ENCODE results near the gene UBQLN4.

The UBQLN4 gene

DNA sequence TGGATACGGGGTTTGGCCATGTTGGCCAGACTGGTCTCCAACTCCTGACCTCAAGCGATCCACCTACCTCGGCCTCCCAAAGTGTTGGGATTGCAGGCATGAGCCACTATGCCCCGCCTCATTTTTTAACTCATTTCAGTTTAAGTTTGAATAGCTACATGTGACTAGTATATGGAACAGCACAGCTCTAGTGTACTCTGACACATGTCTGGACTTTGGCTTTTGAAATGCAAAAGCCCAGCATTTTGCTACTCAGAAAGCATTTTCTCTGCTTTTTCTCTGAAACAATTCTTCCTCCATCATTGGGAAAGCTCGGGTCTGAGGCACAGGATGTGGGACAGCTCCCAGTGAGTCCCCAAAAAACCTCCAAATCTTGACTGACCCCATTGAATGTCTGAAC lies 28.8 kb downstream of the UBQLN4 start:
- Histone ChIP-seq H3K4me3 (ENCODE audit: low read length) (no peak overlapping the region), H3K27ac (ENCODE audit: low read length) (no peak overlapping the region), H3K36me3 (replicated peaks; ENCODE audit: insufficient read depth, low read length) (no peaks in the 10 kb centered on the region), H3K4me1 (ENCODE audit: low read length) (no peaks in the 10 kb centered on the region), H3K4me2 (ENCODE audit: low read depth, low read length) (no peak overlapping the region), H3K27me3 (replicated peaks; ENCODE audit: insufficient read depth, low read length) (no peaks in the 10 kb centered on the region), H3K9ac (ENCODE audit: low read length) (no peak overlapping the region), H3K9me3 (replicated peaks; ENCODE audit: insufficient read depth, low read length) (no peaks in the 10 kb centered on the region), H3K9me2 (replicated peaks; ENCODE audit: insufficient read depth, low read length) (no peaks in the 10 kb centered on the region), H3K79me2 (ENCODE audit: low read length) (peaks cover 10% of the 10 kb centered on the region), H4K20me1 (ENCODE audit: insufficient read depth, low read length) (no peaks in the 10 kb centered on the region), H2AFZ (ENCODE audit: low read length) (no peak overlapping the region), H3F3A (ENCODE audit: insufficient read depth, low read length) (no peaks in the 10 kb centered on the region)
- DNase-seq = no peak
- TF ChIP-seq EZH2 (optimal IDR thresholded peaks at IDR 0.05; ENCODE audit: low read depth, low read length) = no peak
- no peak for TF ChIP-seq EZH2phosphoT487 (IDR thresholded peaks at IDR 0.05; ENCODE audit: low read length)
- TF ChIP-seq, protein P1, sequence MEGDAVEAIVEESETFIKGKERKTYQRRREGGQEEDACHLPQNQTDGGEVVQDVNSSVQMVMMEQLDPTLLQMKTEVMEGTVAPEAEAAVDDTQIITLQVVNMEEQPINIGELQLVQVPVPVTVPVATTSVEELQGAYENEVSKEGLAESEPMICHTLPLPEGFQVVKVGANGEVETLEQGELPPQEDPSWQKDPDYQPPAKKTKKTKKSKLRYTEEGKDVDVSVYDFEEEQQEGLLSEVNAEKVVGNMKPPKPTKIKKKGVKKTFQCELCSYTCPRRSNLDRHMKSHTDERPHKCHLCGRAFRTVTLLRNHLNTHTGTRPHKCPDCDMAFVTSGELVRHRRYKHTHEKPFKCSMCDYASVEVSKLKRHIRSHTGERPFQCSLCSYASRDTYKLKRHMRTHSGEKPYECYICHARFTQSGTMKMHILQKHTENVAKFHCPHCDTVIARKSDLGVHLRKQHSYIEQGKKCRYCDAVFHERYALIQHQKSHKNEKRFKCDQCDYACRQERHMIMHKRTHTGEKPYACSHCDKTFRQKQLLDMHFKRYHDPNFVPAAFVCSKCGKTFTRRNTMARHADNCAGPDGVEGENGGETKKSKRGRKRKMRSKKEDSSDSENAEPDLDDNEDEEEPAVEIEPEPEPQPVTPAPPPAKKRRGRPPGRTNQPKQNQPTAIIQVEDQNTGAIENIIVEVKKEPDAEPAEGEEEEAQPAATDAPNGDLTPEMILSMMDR (IDR thresholded peaks at IDR 0.05; ENCODE audit: low read length) = no peak

DNA sequence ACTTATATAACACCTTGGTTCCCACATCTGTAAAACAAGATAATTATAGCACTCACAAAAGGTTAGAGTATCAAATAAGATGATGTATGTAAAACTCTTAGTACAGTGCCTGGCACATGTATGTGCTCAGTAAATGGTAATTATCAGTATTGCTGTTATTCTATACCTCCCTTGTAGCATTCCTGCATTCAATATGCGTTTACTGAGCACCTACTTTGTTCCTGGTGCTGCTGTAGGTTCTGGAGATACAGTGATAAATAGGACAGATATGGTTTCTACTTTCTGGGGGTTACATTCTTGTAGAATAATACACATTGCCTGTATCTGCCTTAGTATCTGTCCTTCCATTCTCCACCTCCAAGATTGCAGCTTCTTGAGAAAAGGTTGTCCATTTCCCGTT lies 31.6 kb downstream of the UBQLN4 start:
- H3K27ac ChIP-seq (ENCODE audit: low read length) = no peak overlapping the region
- peaks cover 7% of the 10 kb centered on the region; the same call in 1 of the 2 replicates for H3K4me1 ChIP-seq (ENCODE audit: low read length)
- no peak for DNase-seq
- H3K9me3 ChIP-seq (replicated peaks; ENCODE audit: insufficient read depth, low read length) = no peaks in the 10 kb centered on the region
- H3K9me2 ChIP-seq (replicated peaks; ENCODE audit: insufficient read depth, low read length) = no peaks in the 10 kb centered on the region
- H2AFZ ChIP-seq (ENCODE audit: low read length) = no peak overlapping the region
- no peak overlapping the region for H3K9ac ChIP-seq (ENCODE audit: low read length)
- no peak overlapping the region for H3K4me2 ChIP-seq (ENCODE audit: low read depth, low read length)
- no peak overlapping the region for H3K4me3 ChIP-seq (ENCODE audit: low read length)
- H3K79me2 ChIP-seq (ENCODE audit: low read length) = peaks cover 38% of the 10 kb centered on the region
- H3F3A ChIP-seq (ENCODE audit: insufficient read depth, low read length) = 0 out of 2 replicates have a peak, but pooled peaks cover 4% of the 10 kb centered on the region
- TF ChIP-seq, protein P1 (IDR thresholded peaks at IDR 0.05; ENCODE audit: low read length) = no peak
- TF ChIP-seq EZH2 (optimal IDR thresholded peaks at IDR 0.05; ENCODE audit: low read depth, low read length) = no peak
- TF ChIP-seq EZH2phosphoT487 (IDR thresholded peaks at IDR 0.05; ENCODE audit: low read length) = no peak
- H4K20me1 ChIP-seq (ENCODE audit: insufficient read depth, low read length) = no peaks in the 10 kb centered on the region
- H3K36me3 ChIP-seq (replicated peaks; ENCODE audit: insufficient read depth, low read length) = peaks cover 3% of the 10 kb centered on the region; the same call in 1 of the 2 replicates
- H3K27me3 ChIP-seq (replicated peaks; ENCODE audit: insufficient read depth, low read length) = no peaks in the 10 kb centered on the region

DNA sequence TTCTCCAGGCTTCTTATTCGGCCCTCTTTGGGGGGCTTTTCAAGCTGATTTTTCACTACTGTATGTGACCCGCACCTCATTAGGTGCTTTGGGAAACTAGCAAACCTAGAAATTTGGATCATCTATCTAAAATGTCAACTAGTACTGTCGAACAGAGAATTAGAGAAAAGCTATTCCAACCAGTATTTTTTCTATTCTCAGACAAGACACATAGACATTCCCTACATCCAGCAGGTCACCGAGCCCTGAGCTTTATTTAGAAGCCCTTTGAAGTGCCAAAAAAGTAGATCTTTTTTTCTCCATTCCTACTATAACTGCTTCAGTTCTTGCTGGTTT lies 32.5 kb downstream of the UBQLN4 start:
- Histone ChIP-seq H3K9ac (ENCODE audit: low read length) (peak overlapping the region; percentile 8; the same call in 1 of the 2 replicates), H3K27me3 (replicated peaks; ENCODE audit: insufficient read depth, low read length) (no peaks in the 10 kb centered on the region), H3K27ac (ENCODE audit: low read length) (no peak overlapping the region), H3F3A (ENCODE audit: insufficient read depth, low read length) (peaks cover 9% of the 10 kb centered on the region; the same call in 1 of the 2 replicates), H2AFZ (ENCODE audit: low read length) (peak overlapping the region; percentile 76), H3K79me2 (ENCODE audit: low read length) (peaks cover 45% of the 10 kb centered on the region), H3K9me3 (replicated peaks; ENCODE audit: insufficient read depth, low read length) (no peaks in the 10 kb centered on the region), H3K4me3 (ENCODE audit: low read length) (peak overlapping the region; percentile 80), H4K20me1 (ENCODE audit: insufficient read depth, low read length) (no peaks in the 10 kb centered on the region), H3K9me2 (replicated peaks; ENCODE audit: insufficient read depth, low read length) (no peaks in the 10 kb centered on the region), H3K4me1 (ENCODE audit: low read length) (peaks cover 7% of the 10 kb centered on the region; the same call in 1 of the 2 replicates), H3K36me3 (replicated peaks; ENCODE audit: insufficient read depth, low read length) (peaks cover 8% of the 10 kb centered on the region; the same call in 1 of the 2 replicates), H3K4me2 (ENCODE audit: low read depth, low read length) (peak overlapping the region; percentile 78)
- DNase-seq = no peak
- no peak for TF ChIP-seq EZH2 (optimal IDR thresholded peaks at IDR 0.05; ENCODE audit: low read depth, low read length)
- TF ChIP-seq, protein P1 (IDR thresholded peaks at IDR 0.05; ENCODE audit: low read length) = no peak
- no peak for TF ChIP-seq EZH2phosphoT487 (IDR thresholded peaks at IDR 0.05; ENCODE audit: low read length)

Measured in MM.1S (cell line).